CD14-positive monocyte (primary cell): ENCODE data around the gene RAB40A. TPM values are rescaled to one million over a fixed set of nuclear protein-coding genes. Genes with fewer than 3 reads are reported as not detected.

Source experiments
- DNase-seq, 3 donors: peaks; one replicate each; pipeline ENCODE4 v3.0.0-alpha.2; 2011 to 2022
- H2AFZ ChIP-seq: 2 replicates; pipeline ENCODE4 v1.6.0; 2012; ENCODE audit warnings: mild to moderate bottlenecking, low read depth, low read length, inconsistent platforms; ENCODE audit not compliant: insufficient read depth, poor library complexity, severe bottlenecking
- H3K27ac ChIP-seq, 2 donors: 1 replicate in 1 of 2; 2 replicates in 1 of 2; pipeline ENCODE4 v1.5.1; 2012 to 2013; ENCODE audit warnings: low read length in 2 of 2, control low read depth in 1 of 2, inconsistent platforms in 1 of 2, low read depth in 1 of 2, mild to moderate bottlenecking in 1 of 2
- H3K27me3 ChIP-seq, 2 donors: one replicate each; pipeline versions ENCODE4 v1.6.0 to v1.6.1; 2011 to 2013; ENCODE audit warnings: low read length in 2 of 2; ENCODE audit not compliant: control insufficient read depth in 2 of 2, insufficient read depth in 2 of 2
- H3K36me3 ChIP-seq, 2 donors: replicated peaks in 1 of 2; 1 replicate in 1 of 2; 2 replicates in 1 of 2; pipeline versions ENCODE4 v1.5.1 to v1.6.1; 2012 to 2013; ENCODE audit warnings: low read length in 2 of 2, control low read depth in 1 of 2, inconsistent platforms in 1 of 2, mild to moderate bottlenecking in 1 of 2; ENCODE audit not compliant: insufficient read depth in 2 of 2, control insufficient read depth in 1 of 2
- H3K4me1 ChIP-seq, 2 donors: 1 replicate in 1 of 2; 2 replicates in 1 of 2; pipeline versions ENCODE4 v1.5.1 to v1.6.1; 2012 to 2013; ENCODE audit warnings: low read length in 2 of 2, control low read depth in 1 of 2, inconsistent platforms in 1 of 2, mild to moderate bottlenecking in 1 of 2, moderate library complexity in 1 of 2; ENCODE audit not compliant: insufficient read depth in 2 of 2, control insufficient read depth in 1 of 2
- H3K4me2 ChIP-seq: replicated peaks from 2 replicates; pipeline ENCODE3; 2012; ENCODE audit warnings: low read length, moderate library complexity, mild to moderate bottlenecking; ENCODE audit not compliant: poor library complexity, severe bottlenecking; ENCODE audit errors: extremely low read depth
- H3K4me3 ChIP-seq, 3 experiments: fragments of 200-600 bp in 1 of 3; sonication (generic) in 1 of 3; replicated peaks in 1 of 3; 1 replicate in 2 of 3; 2 replicates in 1 of 3; pipeline ENCODE4 v1.5.1; 2011 to 2013; ENCODE audit warnings: low read length in 3 of 3, mild to moderate bottlenecking in 3 of 3, control low read depth in 2 of 3, low read depth in 2 of 3, inconsistent platforms in 1 of 3, moderate library complexity in 1 of 3
- H3K79me2 ChIP-seq: 2 replicates; pipeline ENCODE4 v1.6.0; 2012; ENCODE audit warnings: mild to moderate bottlenecking, control low read depth, inconsistent platforms, low read length, moderate library complexity; ENCODE audit not compliant: insufficient read depth
- H3K9ac ChIP-seq: 2 replicates; pipeline ENCODE4 v1.6.0; 2017; ENCODE audit warnings: low read length, mild to moderate bottlenecking; ENCODE audit not compliant: insufficient read depth, poor library complexity, severe bottlenecking
- H3K9me3 ChIP-seq, 2 donors: replicated peaks in 1 of 2; 1 replicate in 1 of 2; 2 replicates in 1 of 2; pipeline versions ENCODE4 v1.5.1 to v1.6.1; 2012 to 2013; ENCODE audit warnings: low read length in 2 of 2, control low read depth in 1 of 2; ENCODE audit not compliant: control insufficient read depth in 1 of 2, insufficient read depth in 1 of 2
- H4K20me1 ChIP-seq: 2 replicates; pipeline ENCODE4 v1.6.0; 2012; ENCODE audit warnings: mild to moderate bottlenecking, low read length, control low read depth, moderate library complexity; ENCODE audit not compliant: insufficient read depth
- H3K27ac Mint-ChIP-seq, 7 donors: one replicate each; pipeline ENCODE4 v1.8.0; 2020; ENCODE audit warnings: mild to moderate bottlenecking in 7 of 7, mixed read lengths in 7 of 7, moderate library complexity in 6 of 7, inconsistent platforms in 2 of 7
- H3K27me3 Mint-ChIP-seq, 3 donors: one replicate each; pipeline ENCODE4 v1.8.0; 2021 to 2022; ENCODE audit warnings: low read depth in 3 of 3, mild to moderate bottlenecking in 3 of 3, mixed read lengths in 3 of 3, moderate library complexity in 3 of 3, inconsistent platforms in 1 of 3
- H3K36me3 Mint-ChIP-seq, 2 donors: one replicate each; pipeline ENCODE4 v1.8.0; 2020; ENCODE audit warnings: mixed read lengths in 2 of 2, inconsistent platforms in 1 of 2, mild to moderate bottlenecking in 1 of 2
- H3K4me1 Mint-ChIP-seq: one replicate; pipeline ENCODE4 v1.8.0; 2020; ENCODE audit warnings: mild to moderate bottlenecking, mixed read lengths
- H3K4me3 Mint-ChIP-seq, 2 donors: one replicate each; pipeline ENCODE4 v1.8.0; 2020; ENCODE audit warnings: mild to moderate bottlenecking in 2 of 2, mixed read lengths in 2 of 2, moderate library complexity in 1 of 2
- H3K9me3 Mint-ChIP-seq, 7 donors: one replicate each; pipeline ENCODE4 v1.8.0; 2020 to 2022; ENCODE audit warnings: mixed read lengths in 7 of 7, mild to moderate bottlenecking in 6 of 7, moderate library complexity in 6 of 7, inconsistent platforms in 2 of 7
- CTCF ChIP-seq: fragments of 200-600 bp; IDR thresholded peaks from one replicate; pipeline ENCODE4 v1.8.0; 2022; ENCODE audit warnings: antibody characterized with exemption, mild to moderate bottlenecking
- WGBS: methylation state at CpG from one replicate; pipeline ENCODE4 v1.1.5; 2013; ENCODE audit warnings: missing lambda C conversion rate; ENCODE audit not compliant: insufficient coverage; 5-methylcytosine and 5-hydroxymethylcytosine counted together
- intact Hi-C, 2 donors: fragments of 100-400 bp; cut with micrococcal nuclease; formaldehyde crosslinking; loops; one replicate each; pipeline versions ENCODE4 v1.15.0 to v1.15.1; 2023
- polyA plus RNA-seq, 3 donors: library from polyadenylated mRNA; depleted of rRNA in 1 of 3; unstranded in 2 of 3; stranded (reverse) in 1 of 3; fragments of 300-500 nt in 2 of 3; fragments of >200 nt in 1 of 3; fragmentation: Illumina TruSeq in 2 of 3; gene quantifications; 1 replicate in 2 of 3; 2 replicates in 1 of 3; pipeline ENCODE4 v1.2.3, GENCODE V29; 2012 to 2021

The RAB40A gene
- polyA plus RNA-seq, 3 donors: not detected

- no peaks in the 10 kb centered on the region for H3K36me3 Mint-ChIP-seq
These were observed 9.3 kb downstream of the RAB40A start for GRCh38 chrX:103510031-103510430.

GRCh38 chrX:103503853-103504207, 15.5 kb downstream of the RAB40A start:
- Mint-ChIP-seq H3K36me3 (no peaks in the 10 kb centered on the region), H3K4me3 (no peak overlapping the region), H3K27me3 (peaks cover 0 to 5% (median 0%) of the 10 kb centered on the region in 3 donors), H3K9me3 (peaks cover 0 to 2% (median 0%) of the 10 kb centered on the region in 7 donors), H3K27ac (no peak overlapping the region), H3K4me1 (no peaks in the 10 kb centered on the region)
- intact Hi-C loops: no loop called here
- Histone ChIP-seq H3K9ac (no peak overlapping the region), H2AFZ (no peak overlapping the region), H3K4me2 (no peak overlapping the region), H3K36me3 (no peaks in the 10 kb centered on the region), H3K27me3 (no peaks in the 10 kb centered on the region), H3K4me3 (no peak overlapping the region), H3K4me1 (no peaks in the 10 kb centered on the region), H3K27ac (no peak overlapping the region), H4K20me1 (no peaks in the 10 kb centered on the region), H3K9me3 (no peaks in the 10 kb centered on the region), H3K79me2 (no peaks in the 10 kb centered on the region)
- no CpG with 5 or more reads among the region's 1 CpG for WGBS
- no peak for TF ChIP-seq CTCF
- DNase-seq: no peak

More at GRCh38 chrX:103510031-103510430, 9.3 kb downstream of the RAB40A start:
- Histone ChIP-seq H3K27me3 (peaks cover 0 to 2% of the 10 kb centered on the region in 2 donors), H3K79me2 (no peaks in the 10 kb centered on the region), H4K20me1 (no peaks in the 10 kb centered on the region), H3K4me1 (no peaks in the 10 kb centered on the region), H3K9ac (no peak overlapping the region), H3K36me3 (no peaks in the 10 kb centered on the region), H3K4me2 (no peak overlapping the region), H3K27ac (no peak overlapping the region), H3K4me3 (no peak overlapping the region), H2AFZ (no peak overlapping the region), H3K9me3 (no peaks in the 10 kb centered on the region)
- intact Hi-C loops: no loop called here
- no peak for DNase-seq
- peaks cover 0 to 2% (median 0%) of the 10 kb centered on the region in 7 donors for H3K9me3 Mint-ChIP-seq
- WGBS: 93% methylated on average over 3 of the region's 6 CpGs
- no peak overlapping the region for H3K4me3 Mint-ChIP-seq
- no peak for TF ChIP-seq CTCF
- no peak overlapping the region for H3K27ac Mint-ChIP-seq
- peaks cover 0 to 4% (median 0%) of the 10 kb centered on the region in 3 donors for H3K27me3 Mint-ChIP-seq
- H3K4me1 Mint-ChIP-seq: no peaks in the 10 kb centered on the region
